GM21367 (cell line): ENCODE measurements around the gene CCDC183.
A peak's percentile ranks its signal among the peaks of the same experiment; 100 is the strongest.
"Not testable (repeated sequence)": the region's sequence is repeated elsewhere in the genome, so short reads cannot be mapped to it uniquely, and the experiment has no call there.

Source experiments
- ATAC-seq: cut with Tn5 transposase; IDR thresholded peaks from one replicate; pipeline ENCODE4 v1.9.1; 2021; ENCODE audit not compliant: unreplicated experiment

CCDC183 gene

GRCh38 chr9:136837146-136837855, 41.2 kb downstream of the CCDC183 start:
- no peak for ATAC-seq

DNA sequence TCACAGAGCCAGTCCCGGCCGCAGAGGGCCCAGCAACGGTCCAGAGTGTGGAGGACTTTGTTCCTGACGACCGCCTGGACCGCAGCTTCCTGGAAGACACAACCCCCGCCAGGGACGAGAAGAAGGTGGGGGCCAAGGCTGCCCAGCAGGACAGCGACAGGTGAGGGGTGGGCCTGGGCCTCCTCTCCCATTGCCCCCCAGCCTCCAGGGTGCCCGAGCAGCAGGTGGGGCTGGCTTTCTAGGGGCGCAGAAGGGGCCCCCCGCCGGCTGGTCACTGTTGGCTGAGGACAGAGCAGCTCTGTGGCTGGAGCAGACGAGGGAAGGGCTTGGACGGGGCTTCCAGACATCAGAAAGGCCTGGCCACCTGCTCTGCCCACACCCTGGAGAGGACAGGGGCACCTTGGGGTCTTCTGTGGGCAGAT, 41.7 kb downstream of the CCDC183 start:
- ATAC-seq: not testable (repeated sequence)

- ATAC-seq: no peak
These were observed 42.4 kb downstream of the CCDC183 start for GRCh38 chr9:136838314-136839228.

DNA sequence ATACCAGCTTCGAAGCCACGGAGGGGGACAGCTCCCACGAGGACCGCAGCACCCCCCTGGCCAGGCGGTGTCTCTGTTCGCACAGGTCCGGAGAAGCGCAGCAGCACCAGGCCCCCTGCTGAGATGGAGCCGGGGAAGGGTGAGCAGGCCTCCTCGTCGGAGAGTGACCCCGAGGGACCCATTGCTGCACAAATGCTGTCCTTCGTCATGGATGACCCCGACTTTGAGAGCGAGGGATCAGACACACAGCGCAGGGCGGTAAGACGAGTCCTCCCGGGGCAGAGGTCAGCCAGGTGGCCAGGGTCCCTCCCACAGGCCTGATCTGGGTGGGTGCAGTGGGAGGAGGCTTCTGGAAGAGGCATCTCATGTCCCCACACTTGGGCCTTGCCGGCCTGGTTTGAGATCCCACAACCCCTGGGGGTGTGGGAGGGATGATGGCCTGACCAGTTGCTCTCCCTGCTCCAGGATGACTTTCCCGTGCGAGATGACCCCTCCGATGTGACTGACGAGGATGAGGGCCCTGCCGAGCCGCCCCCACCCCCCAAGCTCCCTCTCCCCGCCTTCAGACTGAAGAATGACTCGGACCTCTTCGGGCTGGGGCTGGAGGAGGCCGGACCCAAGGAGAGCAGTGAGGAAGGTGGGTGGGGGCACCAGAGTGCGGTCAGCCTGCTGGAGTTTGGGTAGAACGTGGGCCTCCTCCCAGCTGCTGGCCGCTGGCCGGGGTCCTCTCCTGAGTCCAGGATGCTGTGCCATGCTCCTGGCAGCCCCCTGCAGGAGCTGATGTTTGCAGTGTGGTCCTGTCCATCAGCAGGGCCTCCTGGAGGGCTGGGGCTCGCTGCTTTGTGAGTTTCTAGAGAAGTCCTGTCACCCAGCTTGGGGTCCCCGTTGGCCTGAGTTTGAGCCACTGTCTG, 43.3 kb downstream of the CCDC183 start:
- ATAC-seq: no peak

GRCh38 chr9:136840140-136840876, 44.2 kb downstream of the CCDC183 start:
- no peak for ATAC-seq

- ATAC-seq: no peak
These were observed 44.9 kb downstream of the CCDC183 start for GRCh38 chr9:136840877-136841645.

- ATAC-seq: not testable (repeated sequence)
These were observed 45.7 kb downstream of the CCDC183 start for GRCh38 chr9:136841646-136842379.

DNA sequence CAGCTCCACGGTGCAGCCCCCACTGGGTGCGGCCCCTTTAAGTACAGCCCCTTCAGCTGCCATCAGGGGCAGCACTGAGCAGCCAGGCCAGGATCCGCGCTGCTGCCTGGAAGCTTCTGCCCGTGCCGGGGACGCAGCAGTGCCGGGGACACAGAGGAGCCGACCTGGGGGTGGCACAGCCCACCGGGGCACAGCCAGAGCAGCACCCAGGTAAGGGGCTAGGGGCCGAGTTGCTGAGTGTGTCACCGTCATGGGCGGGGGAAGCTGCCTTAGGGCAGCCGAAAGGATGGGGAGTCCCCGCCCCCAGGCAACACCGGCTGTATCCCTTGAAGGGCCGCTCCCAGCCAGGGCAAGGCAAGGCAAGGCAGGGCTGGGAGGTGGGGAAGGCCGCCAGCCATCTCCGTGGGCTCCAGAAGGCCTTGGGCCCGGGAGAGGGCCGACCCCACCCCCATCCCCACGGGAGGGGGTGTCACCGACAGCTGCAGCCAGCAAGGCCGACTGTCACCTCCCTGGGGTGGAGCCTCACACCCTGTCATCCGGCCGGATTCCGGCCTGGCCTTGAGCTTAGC, 46.3 kb downstream of the CCDC183 start, which contains the start of gene AJM1:
TSS of gene AJM1 (plus strand) at position 99 of the 569 bp plus-strand sequence. CDS start 1,937 bp downstream, outside the sequence.
- ATAC-seq: peak; percentile 55

DNA sequence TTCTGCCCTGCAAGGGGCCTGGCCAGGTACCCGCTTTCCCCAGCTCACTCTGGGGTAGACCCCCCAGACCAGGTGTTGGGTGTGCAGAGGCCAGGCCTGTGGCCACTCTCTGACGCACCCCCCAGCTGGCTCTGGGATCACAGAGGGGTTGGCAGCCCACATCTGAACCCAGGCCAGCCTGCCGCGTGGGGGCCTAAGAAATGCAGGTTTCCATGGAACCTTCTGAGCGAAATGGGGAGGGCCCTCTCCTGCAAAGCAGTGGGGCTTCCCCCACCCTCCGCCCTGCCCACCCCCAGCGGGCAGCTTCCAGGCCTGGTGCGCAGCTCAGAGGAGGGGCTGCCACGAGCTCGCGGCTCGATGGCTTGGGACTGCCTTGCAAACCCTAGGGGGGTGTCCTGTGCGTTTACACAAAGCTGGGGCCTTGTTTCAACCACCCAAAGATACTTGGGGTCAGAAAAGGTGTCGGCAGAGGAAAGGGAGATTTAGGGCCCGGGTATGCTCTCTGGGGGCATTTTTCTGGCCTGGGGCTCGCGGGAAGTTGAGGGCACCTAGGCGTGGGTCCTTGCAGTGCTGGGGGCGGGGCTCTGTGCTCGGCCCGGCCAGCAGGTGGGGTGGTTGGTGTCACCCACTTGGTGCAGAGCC, 47.1 kb downstream of the CCDC183 start:
- ATAC-seq: not testable (repeated sequence)

GRCh38 chr9:136843801-136844740, 47.9 kb downstream of the CCDC183 start:
- ATAC-seq: not testable (repeated sequence)

GRCh38 chr9:136844761-136845464, 48.8 kb downstream of the CCDC183 start:
- ATAC-seq: no peak

DNA sequence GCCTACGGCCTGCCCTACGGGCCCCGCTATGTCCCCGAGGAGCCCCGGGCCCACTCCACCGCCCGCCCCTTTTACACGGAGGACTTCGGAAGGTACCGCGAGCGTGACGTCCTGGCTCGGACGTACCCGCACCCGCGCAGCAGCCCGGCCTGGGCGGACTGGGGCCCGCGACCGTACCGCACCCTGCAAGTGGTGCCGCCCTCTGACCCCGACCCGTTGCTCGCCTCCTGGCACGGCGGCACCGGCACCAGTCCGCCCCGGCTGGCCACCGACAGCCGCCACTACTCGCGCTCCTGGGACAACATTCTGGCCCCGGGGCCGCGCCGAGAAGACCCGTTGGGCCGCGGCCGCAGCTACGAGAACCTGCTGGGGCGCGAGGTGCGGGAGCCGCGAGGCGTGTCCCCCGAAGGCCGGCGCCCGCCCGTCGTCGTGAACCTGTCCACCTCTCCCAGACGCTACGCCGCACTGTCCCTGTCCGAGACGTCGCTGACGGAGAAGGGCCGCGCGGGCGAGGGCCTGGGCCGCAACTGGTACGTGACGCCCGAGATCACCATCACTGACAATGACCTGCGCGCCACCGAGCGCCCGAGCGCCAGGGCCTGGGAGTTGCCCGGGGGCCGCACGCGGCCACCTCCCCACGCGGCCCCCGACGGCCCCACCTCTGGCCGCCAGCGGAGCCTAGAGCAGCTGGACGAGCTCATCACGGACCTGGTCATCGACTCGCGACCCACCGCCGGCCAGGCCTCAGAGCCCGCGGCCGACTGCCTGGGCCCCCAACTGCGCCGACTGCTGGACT, 49.5 kb downstream of the CCDC183 start:
- ATAC-seq: no peak

- ATAC-seq: no peak
These were observed 50.4 kb downstream of the CCDC183 start for GRCh38 chr9:136846376-136847087.

DNA sequence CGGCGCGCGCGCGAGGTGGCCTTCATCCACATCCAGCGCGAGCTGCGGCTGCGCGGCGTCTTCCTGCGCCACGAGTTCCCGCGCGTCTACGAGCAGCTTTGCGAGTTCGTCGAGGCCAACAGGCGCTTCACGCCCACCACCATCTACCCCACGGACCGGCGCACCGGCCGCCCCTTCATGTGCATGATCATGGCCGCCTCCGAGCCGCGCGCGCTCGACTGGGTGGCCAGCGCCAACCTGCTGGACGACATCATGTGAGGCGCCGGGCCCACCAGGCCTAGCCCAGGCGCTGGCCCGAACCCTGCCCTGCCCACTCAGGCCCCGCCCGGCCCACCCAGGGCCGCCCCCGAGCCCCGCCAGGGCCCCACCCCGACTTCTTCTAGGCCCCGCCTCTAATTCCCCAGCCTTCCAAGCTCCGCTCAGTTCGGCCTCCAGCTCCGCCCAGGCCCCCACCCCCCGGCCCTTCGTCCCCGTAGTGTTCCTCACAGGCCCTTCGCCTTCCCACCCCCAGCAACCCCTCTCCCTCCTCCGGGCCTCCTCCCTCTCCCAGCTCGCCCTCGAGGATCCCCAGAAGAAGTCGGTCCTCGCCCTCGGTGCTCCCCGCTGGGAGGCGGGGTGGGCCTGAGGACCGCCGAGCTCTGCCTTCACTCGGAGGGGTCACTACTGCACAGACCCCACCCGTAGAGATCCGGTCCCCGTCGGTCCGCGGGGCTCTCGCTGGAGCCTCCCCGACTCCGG, 51.1 kb downstream of the CCDC183 start:
- ATAC-seq: no peak
